ENCODE results near the gene AFF3.
A peak's percentile ranks its signal among the peaks of the same experiment; 100 is the strongest.

Gene AFF3

DNA sequence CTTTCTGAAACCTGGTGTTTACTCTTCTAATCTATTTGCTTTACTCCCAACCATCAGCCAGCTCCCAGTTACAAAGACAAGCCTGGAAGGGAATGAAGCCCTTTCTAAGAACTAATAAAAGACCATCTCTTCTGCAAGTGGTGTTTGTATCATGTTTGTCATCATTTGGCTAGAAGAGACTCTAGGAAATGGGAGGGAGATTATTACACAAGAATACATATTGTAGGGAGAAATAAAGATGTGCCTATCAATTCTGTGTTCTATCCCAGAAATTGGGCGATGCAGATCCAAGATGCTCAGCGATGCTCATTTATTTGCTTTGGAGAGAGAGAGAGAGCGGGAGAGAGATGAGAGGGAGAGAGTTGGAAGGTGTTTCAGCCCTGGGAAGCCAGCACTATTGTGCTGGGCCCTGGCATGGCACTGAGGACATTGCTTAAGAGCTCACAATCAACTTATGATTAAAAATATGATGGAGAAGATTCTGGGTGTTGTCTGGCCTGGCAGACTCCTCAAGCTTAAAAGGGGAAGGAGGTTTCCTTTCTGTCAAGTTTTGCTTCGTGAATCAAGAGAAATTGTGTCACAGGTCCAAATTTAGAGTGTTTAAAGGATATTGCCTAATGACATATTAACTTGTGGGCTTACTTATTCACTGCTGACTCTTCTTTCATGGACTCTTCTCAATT is 41.8 kb upstream of the AFF3 start:
- TF ChIP-seq, protein P1, sequence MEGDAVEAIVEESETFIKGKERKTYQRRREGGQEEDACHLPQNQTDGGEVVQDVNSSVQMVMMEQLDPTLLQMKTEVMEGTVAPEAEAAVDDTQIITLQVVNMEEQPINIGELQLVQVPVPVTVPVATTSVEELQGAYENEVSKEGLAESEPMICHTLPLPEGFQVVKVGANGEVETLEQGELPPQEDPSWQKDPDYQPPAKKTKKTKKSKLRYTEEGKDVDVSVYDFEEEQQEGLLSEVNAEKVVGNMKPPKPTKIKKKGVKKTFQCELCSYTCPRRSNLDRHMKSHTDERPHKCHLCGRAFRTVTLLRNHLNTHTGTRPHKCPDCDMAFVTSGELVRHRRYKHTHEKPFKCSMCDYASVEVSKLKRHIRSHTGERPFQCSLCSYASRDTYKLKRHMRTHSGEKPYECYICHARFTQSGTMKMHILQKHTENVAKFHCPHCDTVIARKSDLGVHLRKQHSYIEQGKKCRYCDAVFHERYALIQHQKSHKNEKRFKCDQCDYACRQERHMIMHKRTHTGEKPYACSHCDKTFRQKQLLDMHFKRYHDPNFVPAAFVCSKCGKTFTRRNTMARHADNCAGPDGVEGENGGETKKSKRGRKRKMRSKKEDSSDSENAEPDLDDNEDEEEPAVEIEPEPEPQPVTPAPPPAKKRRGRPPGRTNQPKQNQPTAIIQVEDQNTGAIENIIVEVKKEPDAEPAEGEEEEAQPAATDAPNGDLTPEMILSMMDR (IDR thresholded peaks at IDR 0.05; ENCODE audit: control extremely low read depth, extremely low read depth, low read depth, missing control alignments): no peak
- CTCF ChIA-PET: no interaction called here
- POLR2A ChIA-PET: no interaction called here
- no peak for DNase-seq (ENCODE audit: extremely low spot score)

GRCh38 chr2:100182494-100183361 is 40.3 kb upstream of the AFF3 start:
- ChIA-PET CTCF (no interaction called here), POLR2A (no interaction called here)
- no peak for DNase-seq (ENCODE audit: extremely low spot score)
- TF ChIP-seq, protein P1 (IDR thresholded peaks at IDR 0.05; ENCODE audit: control extremely low read depth, extremely low read depth, low read depth, missing control alignments): no peak

GRCh38 chr2:100180503-100180902 is 38.1 kb upstream of the AFF3 start:
- CTCF ChIA-PET: no interaction called here
- no peak for DNase-seq (ENCODE audit: extremely low spot score)
- POLR2A ChIA-PET: no interaction called here
- TF ChIP-seq, protein P1 (IDR thresholded peaks at IDR 0.05; ENCODE audit: control extremely low read depth, extremely low read depth, low read depth, missing control alignments): no peak

- DNase-seq (ENCODE audit: extremely low spot score): no peak
- ChIA-PET POLR2A (no interaction called here), CTCF (no interaction called here)
- TF ChIP-seq, protein P1 (IDR thresholded peaks at IDR 0.05; ENCODE audit: control extremely low read depth, extremely low read depth, low read depth, missing control alignments): no peak
These were observed 37.4 kb upstream of the AFF3 start for GRCh38 chr2:100179806-100180205.

DNA sequence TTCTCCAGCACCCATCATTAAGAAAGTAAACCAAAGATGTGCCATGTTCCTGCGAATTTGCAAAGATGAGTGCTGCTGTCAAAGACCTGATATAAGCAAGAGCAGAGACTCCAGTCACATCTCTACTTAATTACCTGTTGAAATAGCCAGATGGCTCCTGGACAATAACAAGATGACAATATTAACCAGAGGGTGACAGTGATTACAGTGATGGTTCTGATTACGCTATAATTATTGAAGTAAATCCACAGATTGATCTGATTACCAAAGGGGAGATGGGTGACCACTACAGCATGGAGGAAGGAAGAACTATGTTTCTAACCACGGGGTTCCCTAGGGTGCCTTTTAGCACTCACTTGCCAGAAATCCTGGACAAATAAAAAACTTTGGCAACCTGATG is 36.5 kb upstream of the AFF3 start:
- no peak for DNase-seq (ENCODE audit: extremely low spot score)
- TF ChIP-seq, protein P1 (IDR thresholded peaks at IDR 0.05; ENCODE audit: control extremely low read depth, extremely low read depth, low read depth, missing control alignments): no peak
- POLR2A ChIA-PET: no interaction called here
- CTCF ChIA-PET: interaction anchor here (0.9 kb wide), 1 partner anchor 13 kb away, joined by 3 read pairs; no protein-coding TSS in a partner anchor

DNA sequence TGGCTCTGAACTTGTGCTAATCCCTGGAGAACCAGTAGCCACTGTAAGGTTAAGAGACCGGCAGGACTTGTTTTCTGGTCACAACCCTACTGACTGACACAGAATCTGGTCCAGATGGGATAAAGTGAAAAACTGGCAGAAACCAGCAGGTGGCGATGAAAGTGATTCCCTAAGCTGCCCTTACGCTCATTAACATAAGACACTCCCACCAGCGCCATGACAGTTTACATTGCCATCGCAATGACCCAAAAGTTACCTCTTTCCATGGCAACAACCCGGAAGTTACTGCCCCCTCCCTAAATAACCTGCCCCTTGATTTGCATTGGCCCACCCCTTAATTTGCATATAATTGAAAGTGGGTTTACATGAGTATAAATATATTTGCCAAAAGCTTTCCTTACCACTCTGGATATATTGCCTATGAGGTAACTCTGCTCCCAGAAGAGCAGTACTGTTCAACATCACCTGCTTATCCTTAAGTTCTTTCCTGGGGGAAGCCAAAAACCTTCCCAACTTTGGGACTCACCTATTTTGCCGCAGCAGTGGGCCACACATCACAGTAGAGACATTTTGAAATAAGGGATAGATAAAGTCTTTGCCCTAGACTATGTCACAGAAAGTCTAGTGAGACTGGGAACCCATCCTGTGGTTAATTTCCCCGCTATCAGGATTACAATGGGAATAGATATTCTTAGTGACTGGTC is 35.8 kb upstream of the AFF3 start:
- ChIA-PET CTCF (interaction anchor here (0.9 to 1.0 kb wide), 2 partner anchors 12 to 19 kb away, joined by 3 read pairs; no protein-coding TSS in a partner anchor), POLR2A (no interaction called here)
- TF ChIP-seq, protein P1 (IDR thresholded peaks at IDR 0.05; ENCODE audit: control extremely low read depth, extremely low read depth, low read depth, missing control alignments): no peak
- peak; percentile 35 for DNase-seq (ENCODE audit: extremely low spot score)
